GM12865 (cell line): Measurements from ENCODE around the gene AACS.

Experiments
- DNase-seq: peaks from one replicate; pipeline ENCODE4 v3.0.0; 2010; ENCODE audit warnings: low read depth
- H3K4me3 ChIP-seq: 2 replicates; pipeline ENCODE4 v1.5.1; 2011; ENCODE audit warnings: mild to moderate bottlenecking, low read depth, low read length, control low read depth
- CTCF ChIP-seq: IDR thresholded peaks from 2 replicates; pipeline ENCODE4 v1.5.1; 2011; ENCODE audit warnings: low read length, control low read depth, low read depth, inconsistent platforms; ENCODE audit not compliant: insufficient read depth; ENCODE audit errors: missing control alignments

The AACS gene

DNA sequence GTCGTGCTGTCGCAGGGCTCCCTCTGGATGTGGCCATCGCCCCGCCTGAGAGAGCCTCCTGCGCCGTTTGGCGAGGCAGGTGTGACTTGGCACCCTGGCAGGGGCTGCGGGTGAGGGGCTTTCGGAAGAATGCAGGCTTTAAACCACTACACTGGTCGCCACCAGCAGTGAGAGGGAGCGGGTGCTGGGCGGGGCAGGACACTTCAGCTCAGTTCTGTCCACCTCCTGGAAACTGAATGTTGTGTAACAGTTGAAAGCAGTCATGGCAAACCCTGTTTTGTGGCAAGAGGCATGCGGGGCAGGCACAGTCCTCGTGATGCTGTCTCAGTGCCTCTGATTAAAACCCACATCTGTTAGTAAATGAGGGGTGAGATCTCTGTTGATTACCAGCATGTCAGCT is 55.9 kb downstream of the AACS start:
- no peak overlapping the region for H3K4me3 ChIP-seq
- TF ChIP-seq CTCF: no peak
- DNase-seq: no peak

- H3K4me3 ChIP-seq: no peak overlapping the region
- TF ChIP-seq CTCF: no peak
- no peak for DNase-seq
Measured at GRCh38 chr12:125122668-125123067, 57.4 kb downstream of the AACS start.

- H3K4me3 ChIP-seq: no peak overlapping the region
- TF ChIP-seq CTCF: no peak
- no peak for DNase-seq
Measured at GRCh38 chr12:125124320-125124966, 59.2 kb downstream of the AACS start.

DNA sequence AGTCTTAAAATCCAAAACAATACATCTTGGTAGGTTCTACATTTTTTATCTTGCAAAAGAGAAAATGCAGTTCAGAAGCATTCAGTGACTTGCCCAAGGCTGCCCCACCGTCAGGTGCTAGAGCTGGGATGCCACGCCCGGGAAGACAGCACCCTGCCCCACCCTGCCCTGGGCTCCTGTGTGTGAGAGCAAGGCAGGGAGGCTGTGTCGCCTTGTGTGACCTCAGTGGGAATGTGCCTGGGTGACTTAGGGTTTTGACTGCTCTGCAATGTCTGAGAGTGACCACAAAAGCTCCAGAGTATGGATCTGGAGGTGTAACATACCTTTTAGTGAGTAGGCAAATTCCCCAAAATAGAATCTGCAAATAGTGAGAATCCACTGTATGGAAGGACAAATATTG is 60.0 kb downstream of the AACS start:
- DNase-seq: no peak
- H3K4me3 ChIP-seq: no peak overlapping the region
- no peak for TF ChIP-seq CTCF

GRCh38 chr12:125128439-125129178 is 63.4 kb downstream of the AACS start:
- TF ChIP-seq CTCF: no peak
- no peak overlapping the region for H3K4me3 ChIP-seq
- DNase-seq: no peak

DNA sequence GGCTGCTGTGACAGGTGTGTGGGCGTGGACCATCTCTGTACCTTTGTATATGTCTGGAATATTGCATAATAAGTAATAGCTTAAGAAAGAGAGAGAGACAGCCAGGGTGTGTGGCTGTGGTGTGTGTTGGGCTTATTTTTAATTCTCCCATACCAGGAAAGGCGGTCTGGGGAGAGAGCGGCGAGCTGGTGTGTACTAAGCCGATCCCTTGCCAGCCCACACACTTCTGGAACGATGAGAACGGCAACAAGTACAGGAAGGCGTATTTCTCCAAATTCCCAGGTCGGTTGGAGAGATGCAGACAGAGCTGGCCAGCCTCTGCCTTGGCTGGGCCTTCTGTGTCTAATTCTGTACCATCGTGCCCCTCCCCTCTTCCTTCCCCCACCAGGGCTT is 63.9 kb downstream of the AACS start:
- no peak for DNase-seq
- TF ChIP-seq CTCF: no peak
- no peak overlapping the region for H3K4me3 ChIP-seq
